Spleen (tissue), 11 donors: ENCODE measurements around the gene MEF2C. TPM values are rescaled to one million over a fixed set of nuclear protein-coding genes. Genes with fewer than 3 reads are reported as not detected.

ENCODE experiments used
- DNase-seq: peaks from one replicate; pipeline ENCODE4 v3.0.0-alpha.2; 2020
- H3K27ac ChIP-seq, 8 donors: fragments of 200-600 bp; sonication (generic) in 7 of 8; 1 replicate in 4 of 8; 2 replicates in 4 of 8; pipeline versions ENCODE4 v1.5.0 to v1.8.0; 2016 to 2021; ENCODE audit warnings: inconsistent platforms in 4 of 8, mild to moderate bottlenecking in 4 of 8, moderate library complexity in 1 of 8
- H3K27me3 ChIP-seq, 7 donors: fragments of 200-600 bp; sonication (generic) in 6 of 7; replicated peaks in 1 of 7; 1 replicate in 4 of 7; 2 replicates in 3 of 7; pipeline versions ENCODE4 v1.5.0 to v1.8.0; 2016 to 2021; ENCODE audit warnings: inconsistent platforms in 3 of 7, mild to moderate bottlenecking in 1 of 7
- H3K36me3 ChIP-seq, 6 donors: fragments of 200-600 bp; sonication (generic) in 5 of 6; 1 replicate in 4 of 6; 2 replicates in 2 of 6; pipeline versions ENCODE4 v1.5.0 to v1.8.0; 2016 to 2021; ENCODE audit warnings: inconsistent platforms in 2 of 6
- H3K4me1 ChIP-seq, 6 donors: fragments of 200-600 bp; sonication (generic) in 5 of 6; 1 replicate in 3 of 6; 2 replicates in 3 of 6; pipeline versions ENCODE4 v1.5.0 to v1.8.0; 2016 to 2021; ENCODE audit warnings: inconsistent platforms in 3 of 6
- H3K4me3 ChIP-seq, 8 donors: fragments of 200-600 bp; sonication (generic) in 7 of 8; 1 replicate in 4 of 8; 2 replicates in 4 of 8; pipeline versions ENCODE4 v1.5.0 to v1.8.0; 2016 to 2021; ENCODE audit warnings: inconsistent platforms in 4 of 8, mild to moderate bottlenecking in 4 of 8, moderate library complexity in 2 of 8
- H3K9me3 ChIP-seq, 8 donors: fragments of 200-600 bp; sonication (generic) in 7 of 8; 1 replicate in 4 of 8; 2 replicates in 4 of 8; pipeline versions ENCODE4 v1.5.0 to v1.8.0; 2016 to 2021; ENCODE audit warnings: inconsistent platforms in 4 of 8
- POLR2A ChIP-seq, 3 donors: fragments of 450-650 bp; IDR thresholded peaks; one replicate each; pipeline ENCODE4 v1.5.1; 2017; ENCODE audit warnings: antibody characterized with exemption in 3 of 3, mild to moderate bottlenecking in 1 of 3
- POLR2AphosphoS5 ChIP-seq, 3 donors: sonication (generic); formaldehyde crosslinking; IDR thresholded peaks; one replicate each; pipeline ENCODE4 v1.5.1; 2017; ENCODE audit warnings: antibody characterized with exemption in 3 of 3
- WGBS, 5 donors: extraction: QIAGEN DNeasy Blood & Tissue Kit in 3 of 5; methylation state at CpG; one replicate each; pipeline versions ENCODE4 v1.1.5 to v1.1.7; 2013 to 2018; 5-methylcytosine and 5-hydroxymethylcytosine counted together
- intact Hi-C: fragments of 100-400 bp; cut with DNase I; formaldehyde crosslinking; loops from one replicate; pipeline ENCODE4 v1.15.0; 2023; ENCODE audit warnings: low total_unique reads
- polyA plus RNA-seq, 3 donors: library from polyadenylated mRNA; stranded (reverse); fragments of 200-250 nt; gene quantifications; one replicate each; pipeline ENCODE4 v1.2.1, GENCODE V29; 2013
- total RNA-seq, 7 donors: library from RNA; depleted of rRNA in 3 of 7; stranded (reverse); fragments of >200 nt in 3 of 7; fragmentation: NEBNext Ultra II Directional in 4 of 7; extraction: Animal tissue kit (Norgen Biotek cat#: 25700) in 4 of 7; gene quantifications; one replicate each; pipeline versions ENCODE4 v1.1.0 to v1.2.1, GENCODE V29; 2016 to 2021
- TF ChIP-seq, protein P1 (sequence below), 11 experiments: fragments of 200-600 bp in 7 of 11; fragments of 450-650 bp in 4 of 11; sonication (generic) in 4 of 11; IDR thresholded peaks in 8 of 11; conservative IDR thresholded peaks in 3 of 11; 1 replicate in 7 of 11; 2 replicates in 4 of 11; pipeline versions ENCODE4 v1.4.0 to v1.8.0; 2016 to 2021; ENCODE audit warnings: antibody characterized with exemption in 11 of 11, inconsistent platforms in 4 of 11, mild to moderate bottlenecking in 1 of 11
- donor health status: healthy with polysubstance abuse.
- donor health status: DM: no; HTN: no; CAD: no; lungs with moderate emphysema.
- donor health status: DM: no; HTN: no; CAD: no.
- donor health status: Bipolar disorder and iron deficiency.
- donor health status: healthy.
- donor health status: DM: no; HTN: no; CAD: no.
- donor health status: DM: yes; HTN: yes; CAD: no.

The MEF2C gene
- total and polyA plus RNA-seq, 10 donors = 19.3 to 153 (median 120) TPM

DNA sequence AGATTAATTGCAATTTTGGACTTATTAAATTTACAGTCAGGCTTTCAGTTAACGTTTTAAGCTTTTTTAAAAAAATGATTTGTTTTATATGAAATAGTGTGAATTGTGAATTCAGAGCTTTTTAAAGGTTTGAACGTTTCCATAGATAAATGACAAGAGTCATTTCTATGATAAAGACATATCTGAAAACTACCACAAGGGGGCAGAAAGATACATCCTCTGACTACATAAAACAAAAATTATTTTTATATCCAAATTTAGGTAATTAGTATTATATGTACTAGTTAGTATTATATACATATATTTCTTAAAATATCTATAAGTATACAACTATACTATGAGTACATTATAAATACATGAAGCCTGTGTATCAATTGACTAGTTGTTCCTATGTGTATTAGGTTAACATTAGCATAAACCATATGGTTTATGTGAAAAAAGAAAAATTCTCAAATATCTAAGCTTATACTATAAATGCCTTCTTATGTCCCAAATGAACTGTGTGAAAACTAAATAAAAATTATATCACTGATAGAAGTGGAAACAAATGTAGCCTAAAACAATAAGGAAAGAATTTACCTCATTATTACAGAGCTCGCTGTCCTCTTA lies 155.2 kb downstream of the MEF2C start:
- TF ChIP-seq POLR2A (IDR thresholded peaks at IDR 0.05) (no peak), POLR2AphosphoS5 (IDR thresholded peaks at IDR 0.05) (no peak)
- TF ChIP-seq, protein P1, sequence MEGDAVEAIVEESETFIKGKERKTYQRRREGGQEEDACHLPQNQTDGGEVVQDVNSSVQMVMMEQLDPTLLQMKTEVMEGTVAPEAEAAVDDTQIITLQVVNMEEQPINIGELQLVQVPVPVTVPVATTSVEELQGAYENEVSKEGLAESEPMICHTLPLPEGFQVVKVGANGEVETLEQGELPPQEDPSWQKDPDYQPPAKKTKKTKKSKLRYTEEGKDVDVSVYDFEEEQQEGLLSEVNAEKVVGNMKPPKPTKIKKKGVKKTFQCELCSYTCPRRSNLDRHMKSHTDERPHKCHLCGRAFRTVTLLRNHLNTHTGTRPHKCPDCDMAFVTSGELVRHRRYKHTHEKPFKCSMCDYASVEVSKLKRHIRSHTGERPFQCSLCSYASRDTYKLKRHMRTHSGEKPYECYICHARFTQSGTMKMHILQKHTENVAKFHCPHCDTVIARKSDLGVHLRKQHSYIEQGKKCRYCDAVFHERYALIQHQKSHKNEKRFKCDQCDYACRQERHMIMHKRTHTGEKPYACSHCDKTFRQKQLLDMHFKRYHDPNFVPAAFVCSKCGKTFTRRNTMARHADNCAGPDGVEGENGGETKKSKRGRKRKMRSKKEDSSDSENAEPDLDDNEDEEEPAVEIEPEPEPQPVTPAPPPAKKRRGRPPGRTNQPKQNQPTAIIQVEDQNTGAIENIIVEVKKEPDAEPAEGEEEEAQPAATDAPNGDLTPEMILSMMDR (IDR thresholded peaks at IDR 0.05 in 8 of 11, conservative IDR thresholded peaks at IDR 0.05 in 3 of 11) = peak in 10 of 11 experiments; percentile 29 to 62 (median 50)
- intact Hi-C loops = loop anchor here (10.0 kb wide), 2 partner anchors 1437 to 1537 kb away; no protein-coding TSS in a partner anchor
- H3K4me3 ChIP-seq = no peak overlapping the region
- DNase-seq = no peak
- peaks cover under 1 to 40% (median 26%) of the 10 kb centered on the region in 6 donors for H3K4me1 ChIP-seq
- no peak overlapping the region for H3K27ac ChIP-seq
- H3K9me3 ChIP-seq = no peaks in the 10 kb centered on the region
- H3K36me3 ChIP-seq = peaks cover 0 to 87% (median 46%) of the 10 kb centered on the region in 6 donors
- 39 to 49% (median 41%) methylated on average over 3 of the region's 3 CpGs for WGBS, 5 donors
- no peaks in the 10 kb centered on the region for H3K27me3 ChIP-seq

DNA sequence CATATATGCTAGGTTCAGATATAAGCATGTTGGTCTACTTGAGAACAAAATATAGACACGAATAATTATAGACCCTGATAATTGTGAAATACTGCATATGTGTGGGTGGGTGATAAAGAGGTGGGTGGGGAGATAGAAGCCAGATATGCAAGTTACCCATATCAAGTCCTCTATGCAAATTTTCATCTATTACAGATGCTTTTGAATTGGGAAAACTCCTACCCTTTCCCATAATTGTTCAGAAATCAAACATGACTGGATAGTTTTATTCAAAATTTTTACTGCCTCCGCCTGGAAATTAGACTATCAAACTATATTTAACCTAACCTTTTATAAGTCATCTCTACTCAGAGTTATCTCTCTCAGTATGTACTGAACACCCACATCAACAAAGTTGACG lies 157.5 kb downstream of the MEF2C start:
- WGBS, 5 donors = 78 to 85% (median 78%) methylated on average over 3 of the region's 3 CpGs
- peaks cover 0 to 97% (median 61%) of the 10 kb centered on the region in 6 donors for H3K36me3 ChIP-seq

DNA sequence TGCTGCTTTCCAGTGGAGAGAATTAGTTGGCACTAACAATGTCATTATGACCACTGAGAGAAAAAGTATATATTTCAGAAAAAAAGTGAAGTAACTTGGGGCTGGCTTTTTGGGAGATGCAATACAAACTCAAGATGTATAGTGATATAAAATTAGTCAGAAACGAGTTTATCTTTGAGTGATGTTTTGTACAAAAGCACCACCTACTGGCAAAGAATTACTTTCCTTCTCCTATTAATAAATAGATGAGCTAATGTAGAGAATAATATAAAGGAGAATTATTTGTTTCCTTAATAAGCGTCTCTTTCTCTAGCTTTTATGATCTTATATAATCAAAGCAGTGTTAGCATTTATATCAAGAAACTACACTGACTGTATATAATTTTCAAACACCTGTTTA lies 158.8 kb downstream of the MEF2C start:
- Histone ChIP-seq H3K36me3 (peaks cover 0 to 100% (median 60%) of the 10 kb centered on the region in 6 donors), H3K4me1 (peaks cover 0 to 4% (median 0%) of the 10 kb centered on the region in 6 donors), H3K27me3 (no peaks in the 10 kb centered on the region), H3K4me3 (no peak overlapping the region), H3K27ac (no peak overlapping the region), H3K9me3 (no peaks in the 10 kb centered on the region)
- TF ChIP-seq POLR2A (IDR thresholded peaks at IDR 0.05) = no peak
- TF ChIP-seq, protein P1 (IDR thresholded peaks at IDR 0.05 in 8 of 11, conservative IDR thresholded peaks at IDR 0.05 in 3 of 11) = peak in 1 of 11 experiments; percentile 9
- 58 to 82% (median 69%) methylated on average over 2 of the region's 2 CpGs for WGBS, 5 donors
- no peak for DNase-seq
- intact Hi-C loops = loop anchor here (10.0 kb wide), 2 partner anchors 1441 to 1541 kb away; no protein-coding TSS in a partner anchor

More for the DNA sequence above, 157.5 kb downstream of the MEF2C start:
- intact Hi-C loops = loop anchor here (10.0 kb wide), 2 partner anchors 1439 to 1539 kb away; no protein-coding TSS in a partner anchor
- H3K4me1 ChIP-seq = peaks cover 0 to 16% (median 11%) of the 10 kb centered on the region in 6 donors
- no peaks in the 10 kb centered on the region for H3K9me3 ChIP-seq
- TF ChIP-seq POLR2A (IDR thresholded peaks at IDR 0.05) = no peak
- TF ChIP-seq, protein P1 (IDR thresholded peaks at IDR 0.05 in 8 of 11, conservative IDR thresholded peaks at IDR 0.05 in 3 of 11) = no peak
- no peak for TF ChIP-seq POLR2AphosphoS5 (IDR thresholded peaks at IDR 0.05)
- no peak overlapping the region for H3K4me3 ChIP-seq
- H3K27ac ChIP-seq = no peak overlapping the region
- no peak for DNase-seq
- no peaks in the 10 kb centered on the region for H3K27me3 ChIP-seq

DNA sequence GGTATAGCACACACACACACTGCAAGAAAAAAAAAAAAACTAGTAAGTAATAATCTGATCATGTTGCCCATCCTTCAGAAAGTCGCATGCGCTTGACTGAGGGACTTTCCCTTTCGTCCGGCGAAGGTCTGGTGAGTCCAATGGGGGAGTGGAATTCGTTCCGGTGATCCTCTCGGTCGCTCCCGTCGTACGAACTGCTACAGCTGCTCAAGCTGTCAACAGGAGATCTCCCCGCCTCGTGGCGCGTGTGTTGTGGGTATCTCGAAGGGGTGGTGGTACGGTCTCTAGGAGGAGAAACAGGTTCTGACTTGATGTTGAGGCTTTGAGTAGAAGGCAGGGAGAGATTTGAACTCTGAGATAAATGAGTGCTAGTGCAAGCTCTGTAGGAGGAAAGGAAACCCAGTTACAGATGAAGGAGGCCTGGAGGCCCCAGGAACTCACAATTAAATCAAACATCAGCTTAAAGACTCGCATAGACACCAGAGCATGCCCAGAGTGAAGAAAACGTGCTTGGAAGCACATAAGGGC lies 160.4 kb downstream of the MEF2C start:
- 87 to 92% (median 92%) methylated on average over 20 of the region's 20 CpGs for WGBS, 5 donors
- Histone ChIP-seq H3K27ac (no peak overlapping the region), H3K4me3 (no peak overlapping the region), H3K9me3 (no peaks in the 10 kb centered on the region), H3K27me3 (no peaks in the 10 kb centered on the region), H3K4me1 (no peaks in the 10 kb centered on the region), H3K36me3 (peaks cover 0 to 100% (median 50%) of the 10 kb centered on the region in 6 donors)
- no peak for DNase-seq
- TF ChIP-seq, protein P1 (IDR thresholded peaks at IDR 0.05 in 8 of 11, conservative IDR thresholded peaks at IDR 0.05 in 3 of 11) = no peak
- no peak for TF ChIP-seq POLR2A (IDR thresholded peaks at IDR 0.05)
- TF ChIP-seq POLR2AphosphoS5 (IDR thresholded peaks at IDR 0.05) = peak in 2 of 3 donors; percentile 4 to 37
- intact Hi-C loops = loop anchor here (10.0 kb wide), 2 partner anchors 1442 to 1542 kb away; no protein-coding TSS in a partner anchor
